GM18505 (cell line): ENCODE results near the gene ATP11A.
"Not testable (repeated sequence)": the region's sequence is repeated elsewhere in the genome, so short reads cannot be mapped to it uniquely, and the experiment has no call there.

ENCODE experiments used
- ATAC-seq: cut with Tn5 transposase; IDR thresholded peaks from one replicate; pipeline ENCODE4 v1.9.1; 2021; ENCODE audit not compliant: unreplicated experiment
- POLR2A ChIP-seq: IDR thresholded peaks from 4 replicates; pipeline ENCODE4 v1.6.1; 2011; ENCODE audit warnings: borderline replicate concordance; ENCODE audit not compliant: insufficient read depth, insufficient read length; ENCODE audit errors: extremely low read depth

ATP11A gene

GRCh38 chr13:112850273-112850672 is 160.4 kb downstream of the ATP11A start:
- ATAC-seq: no peak
- TF ChIP-seq POLR2A: no peak

GRCh38 chr13:112851107-112852038 is 161.5 kb downstream of the ATP11A start:
- ATAC-seq: no peak
- no peak for TF ChIP-seq POLR2A

- TF ChIP-seq POLR2A: no peak
Observed at GRCh38 chr13:112852392-112852791, 162.6 kb downstream of the ATP11A start.

GRCh38 chr13:112852808-112853207 is 163.0 kb downstream of the ATP11A start:
- no peak for ATAC-seq
- TF ChIP-seq POLR2A: no peak

More at GRCh38 chr13:112852392-112852791, 162.6 kb downstream of the ATP11A start:
- ATAC-seq: no peak

- TF ChIP-seq POLR2A: no peak
- no peak for ATAC-seq
Observed at GRCh38 chr13:112854321-112854720, 164.5 kb downstream of the ATP11A start.

- ATAC-seq: no peak
- TF ChIP-seq POLR2A: no peak
Observed at GRCh38 chr13:112855859-112856258, 166.0 kb downstream of the ATP11A start.

GRCh38 chr13:112857914-112858490 is 168.2 kb downstream of the ATP11A start:
- ATAC-seq: no peak

GRCh38 chr13:112859128-112859816 is 169.4 kb downstream of the ATP11A start:
- peak; percentile 17 for ATAC-seq
- TF ChIP-seq POLR2A: no peak

More at GRCh38 chr13:112857914-112858490, 168.2 kb downstream of the ATP11A start:
- no peak for TF ChIP-seq POLR2A

GRCh38 chr13:112859817-112860190 is 170.0 kb downstream of the ATP11A start:
- no peak for TF ChIP-seq POLR2A
- peak; percentile 73 for ATAC-seq

- no peak for TF ChIP-seq POLR2A
- ATAC-seq: no peak
Observed at GRCh38 chr13:112861876-112862615, 172.2 kb downstream of the ATP11A start.

- ATAC-seq: not testable (repeated sequence)
Observed at GRCh38 chr13:112863356-112863755, 173.5 kb downstream of the ATP11A start.

- ATAC-seq: not testable (repeated sequence)
Observed at GRCh38 chr13:112865478-112865877, 175.6 kb downstream of the ATP11A start.

- TF ChIP-seq POLR2A: no peak
Observed at GRCh38 chr13:112867301-112867711, 177.5 kb downstream of the ATP11A start.

More at GRCh38 chr13:112867301-112867711, 177.5 kb downstream of the ATP11A start:
- no peak for ATAC-seq
